ENCODE measurements around the gene C4orf50.

DNA sequence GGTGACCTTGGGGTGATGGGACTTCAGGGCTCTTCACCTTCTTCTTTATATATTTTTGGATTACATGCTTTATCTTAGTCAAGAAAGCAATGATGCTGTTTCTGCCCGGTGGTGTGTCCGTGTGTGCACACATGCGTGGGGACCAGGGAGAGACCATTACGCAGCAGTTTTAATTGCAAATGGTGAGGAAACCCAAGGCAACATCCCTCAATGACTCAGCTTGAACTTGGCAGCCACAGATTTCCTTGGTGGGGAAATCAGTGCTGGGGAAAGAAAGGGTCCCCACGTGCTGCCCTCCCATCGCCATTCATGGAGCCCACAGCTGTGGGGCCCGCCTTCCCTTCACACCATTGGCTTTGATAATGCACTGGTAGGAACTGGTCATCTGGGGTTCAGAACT lies 46.2 kb upstream of the C4orf50 start:
- TF ChIP-seq, protein P1, sequence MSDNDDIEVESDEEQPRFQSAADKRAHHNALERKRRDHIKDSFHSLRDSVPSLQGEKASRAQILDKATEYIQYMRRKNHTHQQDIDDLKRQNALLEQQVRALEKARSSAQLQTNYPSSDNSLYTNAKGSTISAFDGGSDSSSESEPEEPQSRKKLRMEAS (IDR thresholded peaks at IDR 0.05), result no peak
- TF ChIP-seq CCDC6 (CRISPR knock-in tag; IDR thresholded peaks at IDR 0.05) (no peak), NR2C2 (CRISPR knock-in tag; IDR thresholded peaks at IDR 0.05; ENCODE audit: borderline replicate concordance) (no peak), RELA (CRISPR knock-in tag; IDR thresholded peaks at IDR 0.05) (no peak), ESRRA (CRISPR knock-in tag; IDR thresholded peaks at IDR 0.05; ENCODE audit: low read depth) (no peak)
- TF ChIP-seq, protein P2, sequence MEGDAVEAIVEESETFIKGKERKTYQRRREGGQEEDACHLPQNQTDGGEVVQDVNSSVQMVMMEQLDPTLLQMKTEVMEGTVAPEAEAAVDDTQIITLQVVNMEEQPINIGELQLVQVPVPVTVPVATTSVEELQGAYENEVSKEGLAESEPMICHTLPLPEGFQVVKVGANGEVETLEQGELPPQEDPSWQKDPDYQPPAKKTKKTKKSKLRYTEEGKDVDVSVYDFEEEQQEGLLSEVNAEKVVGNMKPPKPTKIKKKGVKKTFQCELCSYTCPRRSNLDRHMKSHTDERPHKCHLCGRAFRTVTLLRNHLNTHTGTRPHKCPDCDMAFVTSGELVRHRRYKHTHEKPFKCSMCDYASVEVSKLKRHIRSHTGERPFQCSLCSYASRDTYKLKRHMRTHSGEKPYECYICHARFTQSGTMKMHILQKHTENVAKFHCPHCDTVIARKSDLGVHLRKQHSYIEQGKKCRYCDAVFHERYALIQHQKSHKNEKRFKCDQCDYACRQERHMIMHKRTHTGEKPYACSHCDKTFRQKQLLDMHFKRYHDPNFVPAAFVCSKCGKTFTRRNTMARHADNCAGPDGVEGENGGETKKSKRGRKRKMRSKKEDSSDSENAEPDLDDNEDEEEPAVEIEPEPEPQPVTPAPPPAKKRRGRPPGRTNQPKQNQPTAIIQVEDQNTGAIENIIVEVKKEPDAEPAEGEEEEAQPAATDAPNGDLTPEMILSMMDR (CRISPR knock-in tag; IDR thresholded peaks at IDR 0.05), result no peak

All from HepG2 (cell line).